ENCODE data around the gene DMD.
"Not testable (repeated sequence)": the region's sequence is repeated elsewhere in the genome, so short reads cannot be mapped to it uniquely, and the experiment has no call there.

Gene DMD

DNA sequence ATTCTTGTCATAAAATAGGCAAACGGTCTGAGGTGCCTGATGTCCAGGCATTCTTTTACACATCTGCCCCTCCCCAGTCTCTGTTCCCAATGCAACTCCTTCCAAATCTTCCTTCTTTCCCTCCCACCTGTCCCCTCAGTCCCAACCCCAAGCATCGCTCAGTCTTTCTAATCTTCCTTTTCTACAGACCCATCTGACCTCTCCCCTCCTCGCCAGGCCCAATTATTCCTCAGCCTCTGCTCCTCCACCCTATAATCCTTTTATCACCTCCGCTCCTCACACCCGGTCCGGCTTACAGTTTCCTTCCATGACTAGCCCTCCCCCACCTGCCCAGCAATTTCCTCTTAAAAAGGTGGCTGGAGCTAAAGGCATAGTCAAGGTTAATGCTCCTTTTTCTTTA, 1832.4 kb downstream of the DMD start:
- H3K27me3 ChIP-seq (replicated peaks in 2 of 5; ENCODE audit: control insufficient read depth in 4 of 5, insufficient read depth in 5 of 5, low read length in 4 of 5); DNase-seq; CTCF ChIA-PET; H3K4me3 ChIP-seq (ENCODE audit: control insufficient read depth in 1 of 7, extremely low read depth in 1 of 7, insufficient read depth in 4 of 7, low read depth in 2 of 7, low read length in 6 of 7); H3K4me1 ChIP-seq (ENCODE audit: control extremely low read depth in 1 of 4, control insufficient read depth in 4 of 4, insufficient read depth in 4 of 4, low read length in 3 of 4); H3K9me3 ChIP-seq (ENCODE audit: control extremely low read depth in 1 of 5, control insufficient read depth in 4 of 5, insufficient read depth in 2 of 5, low read depth in 1 of 5, low read length in 4 of 5); H3K27ac ChIP-seq (ENCODE audit: insufficient read depth in 1 of 2, low read depth in 1 of 2, low read length in 2 of 2, poor library complexity in 1 of 2, severe bottlenecking in 2 of 2); POLR2A ChIA-PET; H3K36me3 ChIP-seq (ENCODE audit: control insufficient read depth in 4 of 4, insufficient read depth in 4 of 4, low read length in 3 of 4): not testable (repeated sequence)
- 92% methylated on average over 3 of the region's 6 CpGs for WGBS (ENCODE audit: insufficient coverage)

DNA sequence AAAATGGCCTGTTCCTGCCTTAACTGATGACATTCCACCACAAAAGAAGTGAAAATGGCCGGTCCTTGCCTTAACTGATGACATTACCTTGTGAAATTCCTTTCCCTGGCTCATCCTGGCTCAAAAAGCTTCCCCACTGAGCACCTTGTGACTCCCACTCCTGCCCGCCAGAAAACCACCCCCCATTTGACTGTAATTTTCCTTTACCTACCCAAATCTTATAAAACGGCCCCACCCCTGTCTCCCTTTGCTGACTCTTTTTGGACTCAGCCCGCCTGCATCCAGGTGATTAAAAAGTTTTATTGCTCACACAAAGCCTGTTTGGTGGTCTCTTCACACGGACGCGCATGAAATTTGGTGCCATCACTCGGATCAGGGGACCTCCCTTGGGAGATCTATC, 1833.5 kb downstream of the DMD start:
- CTCF ChIA-PET; POLR2A ChIA-PET; DNase-seq; H3K9me3 ChIP-seq (ENCODE audit: control extremely low read depth in 1 of 5, control insufficient read depth in 4 of 5, insufficient read depth in 2 of 5, low read depth in 1 of 5, low read length in 4 of 5); H3K27ac ChIP-seq (ENCODE audit: insufficient read depth in 1 of 2, low read depth in 1 of 2, low read length in 2 of 2, poor library complexity in 1 of 2, severe bottlenecking in 2 of 2); H3K4me1 ChIP-seq (ENCODE audit: control extremely low read depth in 1 of 4, control insufficient read depth in 4 of 4, insufficient read depth in 4 of 4, low read length in 3 of 4); H3K27me3 ChIP-seq (replicated peaks in 2 of 5; ENCODE audit: control insufficient read depth in 4 of 5, insufficient read depth in 5 of 5, low read length in 4 of 5); H3K4me3 ChIP-seq (ENCODE audit: control insufficient read depth in 1 of 7, extremely low read depth in 1 of 7, insufficient read depth in 4 of 7, low read depth in 2 of 7, low read length in 6 of 7); H3K36me3 ChIP-seq (ENCODE audit: control insufficient read depth in 4 of 4, insufficient read depth in 4 of 4, low read length in 3 of 4): not testable (repeated sequence)
- 90% methylated on average over 8 of the region's 8 CpGs for WGBS (ENCODE audit: insufficient coverage)

DNA sequence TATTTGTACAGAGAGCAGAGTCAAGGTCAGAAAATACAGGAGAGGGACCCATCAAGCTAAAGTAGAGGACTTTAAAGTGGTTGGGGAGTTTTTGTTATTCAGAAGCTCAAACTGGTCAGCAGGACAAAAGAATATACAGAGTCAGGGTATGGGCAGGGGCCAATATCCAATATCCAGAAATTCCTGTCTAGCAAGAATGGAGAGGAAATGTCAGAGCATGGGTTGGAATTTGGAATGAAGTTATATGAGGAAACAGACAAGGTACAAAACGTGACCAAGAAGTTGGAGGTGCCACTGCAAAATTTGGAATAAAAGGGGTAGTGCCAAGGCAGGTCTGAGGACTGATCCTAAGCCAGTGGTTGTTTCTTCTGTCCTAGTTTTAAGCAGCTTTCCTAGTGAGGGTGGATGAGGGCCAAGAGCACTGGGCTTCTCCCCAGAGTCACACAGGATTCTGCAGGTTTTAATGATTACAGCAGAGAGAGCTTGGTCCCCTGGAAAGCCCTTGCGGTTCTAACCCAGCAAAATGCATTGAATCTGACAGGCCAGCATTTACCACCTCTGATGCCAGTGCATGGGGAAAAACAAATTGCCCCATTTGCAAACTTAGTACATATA, 1834.8 kb downstream of the DMD start:
- no peak overlapping the region for H3K4me3 ChIP-seq (ENCODE audit: control insufficient read depth in 1 of 7, extremely low read depth in 1 of 7, insufficient read depth in 4 of 7, low read depth in 2 of 7, low read length in 6 of 7)
- no peaks in the 10 kb centered on the region for H3K36me3 ChIP-seq (ENCODE audit: control insufficient read depth in 4 of 4, insufficient read depth in 4 of 4, low read length in 3 of 4)
- no peak for DNase-seq
- 38% methylated on average over 1 of the region's 2 CpGs for WGBS (ENCODE audit: insufficient coverage)
- ChIA-PET CTCF (no interaction called here), POLR2A (no interaction called here)
- no peak overlapping the region for H3K27ac ChIP-seq (ENCODE audit: insufficient read depth in 1 of 2, low read depth in 1 of 2, low read length in 2 of 2, poor library complexity in 1 of 2, severe bottlenecking in 2 of 2)
- no peaks in the 10 kb centered on the region for H3K27me3 ChIP-seq (replicated peaks in 2 of 5; ENCODE audit: control insufficient read depth in 4 of 5, insufficient read depth in 5 of 5, low read length in 4 of 5)
- no peaks in the 10 kb centered on the region for H3K9me3 ChIP-seq (ENCODE audit: control extremely low read depth in 1 of 5, control insufficient read depth in 4 of 5, insufficient read depth in 2 of 5, low read depth in 1 of 5, low read length in 4 of 5)
- H3K4me1 ChIP-seq (ENCODE audit: control extremely low read depth in 1 of 4, control insufficient read depth in 4 of 4, insufficient read depth in 4 of 4, low read length in 3 of 4), result no peaks in the 10 kb centered on the region

DNA sequence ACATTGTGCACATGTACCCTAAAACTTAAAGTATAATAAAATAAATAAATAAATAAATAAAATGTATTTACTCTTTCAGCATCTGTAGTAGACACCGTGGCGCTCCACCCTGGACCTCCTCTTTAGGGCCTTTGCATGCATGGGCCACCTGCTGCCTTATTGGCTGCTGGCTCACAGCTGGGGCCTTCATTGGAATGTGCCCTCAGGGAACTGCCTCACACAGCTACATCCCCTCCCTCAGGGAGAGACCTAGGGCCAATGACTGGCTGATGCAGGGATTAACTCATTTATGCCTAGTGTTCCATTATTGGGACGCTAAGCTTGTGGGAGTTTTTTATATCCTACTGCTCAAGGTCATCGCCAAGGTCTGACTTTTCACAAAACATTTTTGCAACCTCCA, 1836.6 kb downstream of the DMD start:
- Histone ChIP-seq H3K27me3 (replicated peaks in 2 of 5; ENCODE audit: control insufficient read depth in 4 of 5, insufficient read depth in 5 of 5, low read length in 4 of 5) (no peaks in the 10 kb centered on the region), H3K27ac (ENCODE audit: insufficient read depth in 1 of 2, low read depth in 1 of 2, low read length in 2 of 2, poor library complexity in 1 of 2, severe bottlenecking in 2 of 2) (no peak overlapping the region), H3K4me3 (ENCODE audit: control insufficient read depth in 1 of 7, extremely low read depth in 1 of 7, insufficient read depth in 4 of 7, low read depth in 2 of 7, low read length in 6 of 7) (no peak overlapping the region), H3K9me3 (ENCODE audit: control extremely low read depth in 1 of 5, control insufficient read depth in 4 of 5, insufficient read depth in 2 of 5, low read depth in 1 of 5, low read length in 4 of 5) (no peaks in the 10 kb centered on the region), H3K36me3 (ENCODE audit: control insufficient read depth in 4 of 4, insufficient read depth in 4 of 4, low read length in 3 of 4) (no peaks in the 10 kb centered on the region), H3K4me1 (ENCODE audit: control extremely low read depth in 1 of 4, control insufficient read depth in 4 of 4, insufficient read depth in 4 of 4, low read length in 3 of 4) (no peaks in the 10 kb centered on the region)
- no peak for DNase-seq
- ChIA-PET CTCF (no interaction called here), POLR2A (no interaction called here)
- 83% methylated on average over 4 of the region's 4 CpGs for WGBS (ENCODE audit: insufficient coverage)

DNA sequence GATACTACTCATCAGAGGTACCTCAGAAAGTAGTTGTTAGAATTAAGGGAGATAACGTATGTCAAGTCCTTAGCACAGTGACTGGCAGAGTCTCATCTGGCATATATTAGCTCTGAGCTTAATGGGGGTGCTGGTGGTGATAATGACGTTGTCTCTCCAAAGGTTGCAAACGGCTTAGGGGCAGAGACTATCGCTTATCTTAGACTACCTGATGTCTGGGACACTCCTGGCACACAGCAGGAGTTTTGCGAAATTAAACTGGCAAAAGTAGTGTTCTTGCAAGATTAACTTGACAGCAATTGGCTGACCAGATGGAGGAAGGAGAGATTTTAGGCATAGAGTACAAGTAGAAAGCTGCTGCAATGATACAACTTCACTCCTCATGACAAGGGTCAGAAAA, 1839.4 kb downstream of the DMD start:
- 83% methylated on average over 5 of the region's 5 CpGs for WGBS (ENCODE audit: insufficient coverage)
- Histone ChIP-seq H3K4me3 (ENCODE audit: control insufficient read depth in 1 of 7, extremely low read depth in 1 of 7, insufficient read depth in 4 of 7, low read depth in 2 of 7, low read length in 6 of 7) (no peak overlapping the region), H3K27ac (ENCODE audit: insufficient read depth in 1 of 2, low read depth in 1 of 2, low read length in 2 of 2, poor library complexity in 1 of 2, severe bottlenecking in 2 of 2) (no peak overlapping the region), H3K4me1 (ENCODE audit: control extremely low read depth in 1 of 4, control insufficient read depth in 4 of 4, insufficient read depth in 4 of 4, low read length in 3 of 4) (no peaks in the 10 kb centered on the region), H3K27me3 (replicated peaks in 2 of 5; ENCODE audit: control insufficient read depth in 4 of 5, insufficient read depth in 5 of 5, low read length in 4 of 5) (no peaks in the 10 kb centered on the region), H3K36me3 (ENCODE audit: control insufficient read depth in 4 of 4, insufficient read depth in 4 of 4, low read length in 3 of 4) (no peaks in the 10 kb centered on the region), H3K9me3 (ENCODE audit: control extremely low read depth in 1 of 5, control insufficient read depth in 4 of 5, insufficient read depth in 2 of 5, low read depth in 1 of 5, low read length in 4 of 5) (no peaks in the 10 kb centered on the region)
- ChIA-PET CTCF (no interaction called here), POLR2A (no interaction called here)
- DNase-seq, result peak in 1 of 3 donors; percentile 4

DNA sequence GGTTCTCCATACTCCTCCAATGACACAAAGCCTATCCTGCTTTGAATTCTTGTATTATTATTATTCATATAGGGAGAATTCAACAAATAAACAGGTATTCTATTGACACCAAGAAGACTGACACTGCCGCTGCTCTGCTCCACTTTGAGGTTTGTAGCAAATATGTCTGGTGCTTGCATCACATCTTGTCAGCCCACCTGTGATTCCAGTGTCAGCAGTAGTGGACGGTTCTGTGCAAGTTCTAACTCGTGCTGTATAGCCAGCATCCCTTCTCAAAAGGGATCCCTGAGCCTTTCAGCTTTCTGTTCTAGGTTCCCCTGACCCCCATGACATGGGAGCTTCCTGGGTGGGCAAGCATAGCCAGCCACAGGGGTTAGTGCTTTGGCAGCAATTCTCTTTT, 1843.5 kb downstream of the DMD start:
- no peaks in the 10 kb centered on the region for H3K27me3 ChIP-seq (replicated peaks in 2 of 5; ENCODE audit: control insufficient read depth in 4 of 5, insufficient read depth in 5 of 5, low read length in 4 of 5)
- H3K4me3 ChIP-seq (ENCODE audit: control insufficient read depth in 1 of 7, extremely low read depth in 1 of 7, insufficient read depth in 4 of 7, low read depth in 2 of 7, low read length in 6 of 7), result no peak overlapping the region
- no peaks in the 10 kb centered on the region for H3K9me3 ChIP-seq (ENCODE audit: control extremely low read depth in 1 of 5, control insufficient read depth in 4 of 5, insufficient read depth in 2 of 5, low read depth in 1 of 5, low read length in 4 of 5)
- 52% methylated on average over 2 of the region's 3 CpGs for WGBS (ENCODE audit: insufficient coverage)
- H3K36me3 ChIP-seq (ENCODE audit: control insufficient read depth in 4 of 4, insufficient read depth in 4 of 4, low read length in 3 of 4), result no peaks in the 10 kb centered on the region
- no peaks in the 10 kb centered on the region for H3K4me1 ChIP-seq (ENCODE audit: control extremely low read depth in 1 of 4, control insufficient read depth in 4 of 4, insufficient read depth in 4 of 4, low read length in 3 of 4)
- no peak overlapping the region for H3K27ac ChIP-seq (ENCODE audit: insufficient read depth in 1 of 2, low read depth in 1 of 2, low read length in 2 of 2, poor library complexity in 1 of 2, severe bottlenecking in 2 of 2)
- ChIA-PET CTCF (no interaction called here), POLR2A (no interaction called here)
- DNase-seq, result no peak

DNA sequence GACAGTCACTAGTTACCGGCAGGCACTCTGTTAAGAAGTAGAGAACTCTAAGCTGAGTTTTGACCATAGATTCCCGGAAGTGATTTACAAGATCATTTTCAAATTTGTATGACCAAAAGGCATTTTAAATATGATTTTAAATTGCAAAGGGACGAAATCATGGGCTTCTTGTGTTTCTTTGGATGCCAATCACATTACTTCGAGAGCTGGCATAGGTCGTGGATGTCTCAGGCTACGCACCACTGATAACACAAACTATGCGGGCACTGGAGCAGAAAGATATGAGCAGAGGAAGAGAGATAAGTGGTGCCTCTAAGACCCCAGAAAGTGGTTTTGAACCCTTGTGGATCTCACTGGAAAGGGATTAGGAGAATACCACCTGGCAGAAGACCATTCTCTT, 1845.3 kb downstream of the DMD start:
- H3K4me3 ChIP-seq (ENCODE audit: control insufficient read depth in 1 of 7, extremely low read depth in 1 of 7, insufficient read depth in 4 of 7, low read depth in 2 of 7, low read length in 6 of 7), result no peak overlapping the region
- WGBS (ENCODE audit: insufficient coverage), result 74% methylated on average over 7 of the region's 7 CpGs
- no peaks in the 10 kb centered on the region for H3K36me3 ChIP-seq (ENCODE audit: control insufficient read depth in 4 of 4, insufficient read depth in 4 of 4, low read length in 3 of 4)
- no peak overlapping the region for H3K27ac ChIP-seq (ENCODE audit: insufficient read depth in 1 of 2, low read depth in 1 of 2, low read length in 2 of 2, poor library complexity in 1 of 2, severe bottlenecking in 2 of 2)
- ChIA-PET CTCF (no interaction called here), POLR2A (no interaction called here)
- peak in 1 of 3 donors; percentile 12 for DNase-seq
- no peaks in the 10 kb centered on the region for H3K4me1 ChIP-seq (ENCODE audit: control extremely low read depth in 1 of 4, control insufficient read depth in 4 of 4, insufficient read depth in 4 of 4, low read length in 3 of 4)
- H3K9me3 ChIP-seq (ENCODE audit: control extremely low read depth in 1 of 5, control insufficient read depth in 4 of 5, insufficient read depth in 2 of 5, low read depth in 1 of 5, low read length in 4 of 5), result no peaks in the 10 kb centered on the region
- H3K27me3 ChIP-seq (replicated peaks in 2 of 5; ENCODE audit: control insufficient read depth in 4 of 5, insufficient read depth in 5 of 5, low read length in 4 of 5), result no peaks in the 10 kb centered on the region
